Trophoblast cell (in vitro differentiated cells and primary cell): ENCODE results near the gene MLF2.

Source experiments
- DNase-seq, 2 donors: peaks; one replicate each; pipeline ENCODE4 v3.0.0-alpha.2; 2016
- H2AFZ ChIP-seq: 2 replicates; pipeline ENCODE4 v1.6.1; 2013; ENCODE audit warnings: low read length, moderate library complexity, mild to moderate bottlenecking; ENCODE audit not compliant: insufficient read depth, poor library complexity
- H2AK5ac ChIP-seq: 2 replicates; pipeline ENCODE4 v1.6.1; 2013; ENCODE audit warnings: mild to moderate bottlenecking, low read length
- H2BK120ac ChIP-seq: 2 replicates; pipeline ENCODE4 v1.6.1; 2013; ENCODE audit warnings: low read length, mild to moderate bottlenecking, moderate library complexity; ENCODE audit not compliant: insufficient read depth, poor library complexity
- H2BK12ac ChIP-seq: 2 replicates; pipeline ENCODE4 v1.6.1; 2013; ENCODE audit warnings: mild to moderate bottlenecking, low read length, moderate library complexity
- H2BK5ac ChIP-seq: 2 replicates; pipeline ENCODE4 v1.6.1; 2013; ENCODE audit warnings: low read length, low read depth, moderate library complexity, mild to moderate bottlenecking; ENCODE audit not compliant: poor library complexity
- H3K14ac ChIP-seq: 2 replicates; pipeline ENCODE4 v1.6.1; 2013; ENCODE audit warnings: mild to moderate bottlenecking, low read length
- H3K18ac ChIP-seq: 2 replicates; pipeline ENCODE4 v1.6.1; 2013; ENCODE audit warnings: mild to moderate bottlenecking, low read length
- H3K23ac ChIP-seq: 2 replicates; pipeline ENCODE4 v1.6.1; 2013; ENCODE audit warnings: low read length
- H3K27ac ChIP-seq: 2 replicates; pipeline ENCODE4 v1.5.1; 2013; ENCODE audit warnings: low read depth, mild to moderate bottlenecking, inconsistent platforms, low read length, moderate library complexity
- H3K27me3 ChIP-seq: 2 replicates; pipeline ENCODE4 v1.6.1; 2013; ENCODE audit warnings: inconsistent platforms, mild to moderate bottlenecking, low read length, moderate library complexity; ENCODE audit not compliant: insufficient read depth
- H3K36me3 ChIP-seq, 2 experiments: 1 replicate in 1 of 2; 2 replicates in 1 of 2; pipeline ENCODE4 v1.6.1; 2013; ENCODE audit warnings: low read length in 2 of 2, mild to moderate bottlenecking in 2 of 2, moderate library complexity in 1 of 2; ENCODE audit not compliant: insufficient read depth in 2 of 2, control insufficient read depth in 1 of 2
- H3K4ac ChIP-seq: 2 replicates; pipeline ENCODE4 v1.6.1; 2013; ENCODE audit warnings: low read depth, mild to moderate bottlenecking, low read length, moderate library complexity
- H3K4me1 ChIP-seq, 2 experiments: 1 replicate in 1 of 2; 2 replicates in 1 of 2; pipeline ENCODE4 v1.6.1; 2013; ENCODE audit warnings: low read length in 2 of 2, mild to moderate bottlenecking in 2 of 2, moderate library complexity in 1 of 2; ENCODE audit not compliant: insufficient read depth in 2 of 2, control insufficient read depth in 1 of 2
- H3K4me2 ChIP-seq: 2 replicates; pipeline ENCODE4 v1.6.1; 2013; ENCODE audit warnings: inconsistent platforms, mild to moderate bottlenecking, low read length, moderate library complexity
- H3K4me3 ChIP-seq: 2 replicates; pipeline ENCODE4 v1.5.1; 2013; ENCODE audit warnings: mild to moderate bottlenecking, low read depth, low read length, inconsistent platforms
- H3K79me1 ChIP-seq: one replicate; pipeline ENCODE4 v1.6.1; 2013; ENCODE audit warnings: low read length
- H3K79me2 ChIP-seq: 2 replicates; pipeline ENCODE4 v1.6.1; 2013; ENCODE audit warnings: low read length, mild to moderate bottlenecking; ENCODE audit not compliant: control insufficient read depth, insufficient read depth, poor library complexity
- H3K9ac ChIP-seq: 2 replicates; pipeline ENCODE4 v1.6.1; 2013; ENCODE audit warnings: mild to moderate bottlenecking, low read length
- H3K9me3 ChIP-seq: 2 replicates; pipeline ENCODE4 v1.6.1; 2013; ENCODE audit warnings: low read depth, mild to moderate bottlenecking, control low read depth, inconsistent platforms, low read length; ENCODE audit not compliant: insufficient read depth
- H4K12ac ChIP-seq: 2 replicates; pipeline ENCODE4 v1.6.1; 2013; ENCODE audit warnings: low read depth, mild to moderate bottlenecking, low read length, moderate library complexity
- H4K8ac ChIP-seq: 2 replicates; pipeline ENCODE4 v1.6.1; 2013; ENCODE audit warnings: low read depth, mild to moderate bottlenecking, low read length, moderate library complexity
- H4K91ac ChIP-seq: one replicate; pipeline ENCODE4 v1.6.1; 2013; ENCODE audit warnings: low read depth, mild to moderate bottlenecking, low read length, moderate library complexity
- WGBS: extraction: QIAGEN DNeasy Blood & Tissue Kit; methylation state at CpG from one replicate; pipeline ENCODE4 v1.1.7; 2013; ENCODE audit warnings: missing lambda C conversion rate; ENCODE audit not compliant: insufficient read length, insufficient coverage; ENCODE audit errors: extremely low coverage; 5-methylcytosine and 5-hydroxymethylcytosine counted together

Gene MLF2

DNA sequence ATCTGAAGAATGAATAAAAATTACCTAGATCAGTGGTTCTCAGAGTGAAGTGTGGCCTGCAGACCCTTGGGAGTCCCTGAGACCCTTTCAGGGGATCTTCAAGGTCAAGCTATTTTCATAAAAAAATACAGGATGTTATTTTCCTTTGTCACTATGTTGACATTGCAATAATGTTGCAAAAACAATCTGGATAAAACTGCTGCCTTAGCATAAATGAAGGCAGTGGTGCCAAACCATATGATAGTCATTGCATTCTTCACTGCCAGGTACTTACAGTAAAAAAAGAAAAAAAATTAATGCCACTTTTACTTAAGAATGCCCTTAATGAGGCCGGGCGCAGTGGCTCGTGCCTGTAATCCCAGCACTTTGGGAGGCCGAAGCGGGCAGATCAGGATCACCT, 34.4 kb upstream of the MLF2 start:
- Histone ChIP-seq H2AFZ (no peak overlapping the region), H2BK12ac (no peak overlapping the region), H2BK120ac (no peak overlapping the region), H4K8ac (no peak overlapping the region), H3K4me3 (no peak overlapping the region), H3K27me3 (no peaks in the 10 kb centered on the region), H3K4me2 (no peak overlapping the region), H3K79me2 (no peaks in the 10 kb centered on the region), H2BK5ac (no peak overlapping the region), H3K4ac (no peak overlapping the region), H3K36me3 (no peaks in the 10 kb centered on the region), H3K23ac (no peak overlapping the region), H3K14ac (no peak overlapping the region), H4K12ac (no peak overlapping the region), H3K18ac (no peak overlapping the region), H4K91ac (no peak overlapping the region), H3K4me1 (no peaks in the 10 kb centered on the region), H3K9me3 (no peaks in the 10 kb centered on the region), H3K27ac (no peak overlapping the region), H2AK5ac (no peak overlapping the region), H3K9ac (no peak overlapping the region), H3K79me1 (no peaks in the 10 kb centered on the region)
- no CpG with 5 or more reads among the region's 5 CpGs for WGBS
- no peak for DNase-seq

DNA sequence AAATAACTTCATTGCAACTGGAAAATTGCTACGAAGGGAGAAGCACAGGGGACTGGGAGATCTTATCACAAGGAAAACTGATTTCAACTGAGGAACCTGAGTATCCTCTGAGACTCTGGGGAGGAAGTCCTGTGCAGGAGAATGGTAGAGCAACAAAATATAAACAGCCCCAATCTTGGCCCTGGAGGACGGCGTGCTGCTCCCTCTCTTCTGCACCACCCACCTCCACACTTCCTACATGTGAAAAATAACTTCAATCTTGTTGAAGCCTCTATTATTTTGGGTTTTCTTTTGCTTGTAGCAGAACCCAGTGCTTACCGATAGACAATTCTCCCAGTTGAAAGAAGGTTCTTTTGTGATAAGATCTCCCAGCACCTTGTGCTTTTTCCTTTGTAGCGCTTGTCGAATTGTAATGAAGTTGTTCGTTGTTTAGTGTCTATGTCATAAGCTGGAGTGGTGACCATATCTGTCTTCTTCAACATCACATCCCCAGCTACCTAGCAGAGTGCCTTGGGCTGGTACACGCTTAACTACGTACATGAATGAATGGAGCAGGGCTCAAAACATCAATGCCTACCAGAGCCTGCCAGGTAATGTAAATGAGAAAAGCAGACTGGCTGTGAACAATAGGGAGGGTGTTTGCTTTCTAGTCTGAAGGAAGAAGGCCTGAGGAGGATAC, 33.6 kb upstream of the MLF2 start:
- Histone ChIP-seq H3K4me2 (no peak overlapping the region), H3K9ac (no peak overlapping the region)

DNA sequence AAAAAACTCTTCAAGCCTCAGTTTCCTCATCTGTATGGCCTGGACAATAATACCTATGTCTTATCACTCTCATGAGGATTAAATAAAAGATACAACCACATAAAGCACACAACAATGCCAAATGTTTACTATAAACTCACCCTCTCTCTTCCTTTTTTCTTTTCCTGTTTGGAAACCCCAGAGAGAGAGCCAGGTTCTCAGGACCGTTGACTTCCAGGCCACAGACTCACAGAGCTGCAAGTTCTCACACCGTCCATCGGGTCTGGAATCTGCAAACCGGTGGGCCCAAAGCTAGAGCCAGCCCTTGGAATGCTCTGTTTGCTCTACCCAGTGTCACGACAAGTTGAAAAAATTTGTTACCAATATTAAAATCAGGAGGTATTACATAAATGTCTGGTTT, 31.8 kb upstream of the MLF2 start:
- H4K8ac ChIP-seq = no peak overlapping the region
- H3K4me1 ChIP-seq = no peaks in the 10 kb centered on the region
- H3K4ac ChIP-seq = no peak overlapping the region
- H3K27me3 ChIP-seq = no peaks in the 10 kb centered on the region
- no peak overlapping the region for H3K4me3 ChIP-seq
- no peak overlapping the region for H3K23ac ChIP-seq
- H2AFZ ChIP-seq = no peak overlapping the region
- no peak overlapping the region for H3K4me2 ChIP-seq
- no peaks in the 10 kb centered on the region for H3K79me2 ChIP-seq
- no peaks in the 10 kb centered on the region for H3K36me3 ChIP-seq
- no peak for DNase-seq
- no peaks in the 10 kb centered on the region for H3K9me3 ChIP-seq
- H3K79me1 ChIP-seq = no peaks in the 10 kb centered on the region
- H3K9ac ChIP-seq = no peak overlapping the region
- no CpG with 5 or more reads among the region's 5 CpGs for WGBS
- no peak overlapping the region for H4K91ac ChIP-seq
- no peak overlapping the region for H2BK120ac ChIP-seq
- no peak overlapping the region for H3K18ac ChIP-seq
- no peak overlapping the region for H3K27ac ChIP-seq
- H2BK5ac ChIP-seq = no peak overlapping the region
- no peak overlapping the region for H2BK12ac ChIP-seq
- H2AK5ac ChIP-seq = no peak overlapping the region
- no peak overlapping the region for H4K12ac ChIP-seq
- no peak overlapping the region for H3K14ac ChIP-seq

More for the DNA sequence above, 33.6 kb upstream of the MLF2 start:
- no peak overlapping the region for H3K4ac ChIP-seq
- no peak overlapping the region for H2BK5ac ChIP-seq
- H2BK120ac ChIP-seq = no peak overlapping the region
- H4K91ac ChIP-seq = no peak overlapping the region
- no CpG with 5 or more reads among the region's 9 CpGs for WGBS
- H2AK5ac ChIP-seq = no peak overlapping the region
- no peak overlapping the region for H3K23ac ChIP-seq
- no peaks in the 10 kb centered on the region for H3K79me1 ChIP-seq
- H3K18ac ChIP-seq = no peak overlapping the region
- H2BK12ac ChIP-seq = no peak overlapping the region
- no peaks in the 10 kb centered on the region for H3K9me3 ChIP-seq
- DNase-seq = no peak
- no peak overlapping the region for H4K8ac ChIP-seq
- no peaks in the 10 kb centered on the region for H3K79me2 ChIP-seq
- no peak overlapping the region for H3K14ac ChIP-seq
- no peak overlapping the region for H3K4me3 ChIP-seq
- no peaks in the 10 kb centered on the region for H3K27me3 ChIP-seq
- no peaks in the 10 kb centered on the region for H3K4me1 ChIP-seq
- H3K27ac ChIP-seq = no peak overlapping the region
- H4K12ac ChIP-seq = no peak overlapping the region
- H3K36me3 ChIP-seq = no peaks in the 10 kb centered on the region
- no peak overlapping the region for H2AFZ ChIP-seq

DNA sequence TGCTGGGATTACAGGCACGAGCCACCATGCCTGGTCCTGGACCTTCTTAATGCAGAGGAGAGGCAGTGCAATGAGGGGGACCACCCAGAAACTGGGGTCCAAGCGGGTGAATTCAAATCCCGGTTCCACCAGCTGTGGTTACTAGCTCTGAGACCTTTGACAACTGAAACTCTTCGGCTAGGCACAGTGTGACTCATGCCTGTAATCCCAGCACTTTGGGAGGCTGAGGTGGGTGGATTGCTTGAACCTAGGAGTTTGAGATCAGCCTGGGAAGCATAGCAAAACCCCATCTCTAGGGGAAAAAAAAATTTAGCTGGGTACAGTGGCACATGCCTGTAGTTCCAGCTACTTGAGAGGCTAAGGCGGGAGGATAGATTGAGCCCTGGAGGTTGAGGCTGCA, 31.4 kb upstream of the MLF2 start:
- no peak overlapping the region for H2BK12ac ChIP-seq
- H3K36me3 ChIP-seq = no peaks in the 10 kb centered on the region
- H2AFZ ChIP-seq = no peak overlapping the region
- H2BK5ac ChIP-seq = no peak overlapping the region
- no peaks in the 10 kb centered on the region for H3K79me2 ChIP-seq
- no peak overlapping the region for H3K4me3 ChIP-seq
- DNase-seq = no peak
- no peak overlapping the region for H4K12ac ChIP-seq
- no peak overlapping the region for H4K91ac ChIP-seq
- H3K14ac ChIP-seq = no peak overlapping the region
- no peaks in the 10 kb centered on the region for H3K27me3 ChIP-seq
- H3K9ac ChIP-seq = no peak overlapping the region
- H3K4ac ChIP-seq = no peak overlapping the region
- no peak overlapping the region for H3K27ac ChIP-seq
- no peaks in the 10 kb centered on the region for H3K79me1 ChIP-seq
- no peak overlapping the region for H3K4me2 ChIP-seq
- no peak overlapping the region for H3K18ac ChIP-seq
- no peaks in the 10 kb centered on the region for H3K4me1 ChIP-seq
- H4K8ac ChIP-seq = no peak overlapping the region
- no peak overlapping the region for H3K23ac ChIP-seq
- no CpG with 5 or more reads among the region's 5 CpGs for WGBS
- no peak overlapping the region for H2AK5ac ChIP-seq
- no peak overlapping the region for H2BK120ac ChIP-seq
- no peaks in the 10 kb centered on the region for H3K9me3 ChIP-seq
